ENCODE measurements around the gene RUBCN.
"Not testable (repeated sequence)": the region's sequence is repeated elsewhere in the genome, so short reads cannot be mapped to it uniquely, and the experiment has no call there.

- TF ChIP-seq, protein P1, sequence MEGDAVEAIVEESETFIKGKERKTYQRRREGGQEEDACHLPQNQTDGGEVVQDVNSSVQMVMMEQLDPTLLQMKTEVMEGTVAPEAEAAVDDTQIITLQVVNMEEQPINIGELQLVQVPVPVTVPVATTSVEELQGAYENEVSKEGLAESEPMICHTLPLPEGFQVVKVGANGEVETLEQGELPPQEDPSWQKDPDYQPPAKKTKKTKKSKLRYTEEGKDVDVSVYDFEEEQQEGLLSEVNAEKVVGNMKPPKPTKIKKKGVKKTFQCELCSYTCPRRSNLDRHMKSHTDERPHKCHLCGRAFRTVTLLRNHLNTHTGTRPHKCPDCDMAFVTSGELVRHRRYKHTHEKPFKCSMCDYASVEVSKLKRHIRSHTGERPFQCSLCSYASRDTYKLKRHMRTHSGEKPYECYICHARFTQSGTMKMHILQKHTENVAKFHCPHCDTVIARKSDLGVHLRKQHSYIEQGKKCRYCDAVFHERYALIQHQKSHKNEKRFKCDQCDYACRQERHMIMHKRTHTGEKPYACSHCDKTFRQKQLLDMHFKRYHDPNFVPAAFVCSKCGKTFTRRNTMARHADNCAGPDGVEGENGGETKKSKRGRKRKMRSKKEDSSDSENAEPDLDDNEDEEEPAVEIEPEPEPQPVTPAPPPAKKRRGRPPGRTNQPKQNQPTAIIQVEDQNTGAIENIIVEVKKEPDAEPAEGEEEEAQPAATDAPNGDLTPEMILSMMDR (conservative IDR thresholded peaks at IDR 0.05; ENCODE audit: low read length): not testable (repeated sequence)
- TF ChIP-seq EZH2phosphoT487 (IDR thresholded peaks at IDR 0.05; ENCODE audit: borderline replicate concordance): not testable (repeated sequence)
These were observed 83.8 kb downstream of the RUBCN start for GRCh38 chr3:197652860-197653259.
